Stimulated activated CD4-positive, alpha-beta T cell treated with anti-CD3 and anti-CD28 coated beads, Interleukin-2, amount 100 ng/mL, for 48 hours (primary cell): ENCODE results near the gene C1QTNF3.
"Not testable (repeated sequence)": the region's sequence is repeated elsewhere in the genome, so short reads cannot be mapped to it uniquely, and the experiment has no call there.

Source experiments
- DNase-seq, 2 donors: peaks; one replicate each; pipeline ENCODE4 v3.0.0-alpha.2; 2020

C1QTNF3 gene

DNA sequence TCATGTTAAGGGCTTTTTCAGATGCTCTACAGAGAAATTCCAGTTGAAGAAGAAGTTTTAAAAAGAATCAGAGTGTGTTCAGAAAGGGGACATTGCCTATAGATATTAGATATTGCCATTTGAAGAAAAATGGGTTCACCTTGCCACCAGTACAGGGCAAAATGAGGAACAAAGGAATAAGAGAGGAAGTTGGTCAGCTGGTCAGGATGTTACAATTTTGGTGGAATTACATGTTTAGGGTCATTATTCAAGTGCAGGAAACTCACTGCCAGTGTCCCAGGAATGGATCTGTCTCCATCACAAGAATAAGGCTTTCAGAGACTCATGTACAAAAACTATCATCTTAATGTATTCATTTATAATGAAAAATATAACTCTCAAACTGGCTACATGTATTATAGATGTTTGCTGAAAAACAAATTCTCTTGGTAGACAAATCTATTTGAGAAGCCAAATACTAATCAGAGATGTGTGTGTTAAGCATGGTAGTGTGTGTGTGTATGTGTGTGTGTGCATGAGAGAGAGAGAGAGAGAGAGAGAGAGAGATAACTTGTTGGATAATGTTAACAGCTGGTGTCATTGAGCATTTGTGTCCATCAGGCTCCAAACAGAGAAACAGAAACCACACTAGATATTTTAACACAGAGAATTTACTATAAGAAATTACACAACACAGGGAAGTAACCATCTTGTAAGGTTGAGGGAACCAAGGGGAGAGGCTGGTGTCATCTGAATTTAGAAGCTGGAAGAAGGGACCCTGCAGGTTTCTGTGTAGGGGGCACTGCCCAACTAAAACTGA is 5.0 kb upstream of the C1QTNF3 start:
- no peak for DNase-seq

DNA sequence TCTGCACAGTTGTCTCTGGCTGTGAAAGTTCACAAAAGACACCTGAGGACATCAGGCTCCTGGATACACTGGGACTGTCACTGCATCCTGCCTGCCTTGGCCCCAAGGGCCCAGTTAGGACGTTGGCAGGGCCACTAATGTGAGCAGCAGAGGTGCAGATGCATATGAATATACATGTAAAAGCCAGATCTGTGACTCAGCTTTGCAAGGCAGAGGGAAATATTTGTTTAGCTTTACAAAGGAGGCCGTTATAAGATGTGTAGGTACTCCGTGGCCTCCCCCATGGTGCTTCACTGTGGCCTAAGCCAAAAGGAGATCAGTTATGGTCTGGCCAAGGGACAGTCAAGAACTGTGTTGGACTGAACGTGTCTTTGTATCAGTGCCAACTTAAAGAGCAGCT is 4.1 kb upstream of the C1QTNF3 start:
- no peak for DNase-seq

GRCh38 chr5:34045996-34046395 is 3.0 kb upstream of the C1QTNF3 start:
- no peak for DNase-seq

DNA sequence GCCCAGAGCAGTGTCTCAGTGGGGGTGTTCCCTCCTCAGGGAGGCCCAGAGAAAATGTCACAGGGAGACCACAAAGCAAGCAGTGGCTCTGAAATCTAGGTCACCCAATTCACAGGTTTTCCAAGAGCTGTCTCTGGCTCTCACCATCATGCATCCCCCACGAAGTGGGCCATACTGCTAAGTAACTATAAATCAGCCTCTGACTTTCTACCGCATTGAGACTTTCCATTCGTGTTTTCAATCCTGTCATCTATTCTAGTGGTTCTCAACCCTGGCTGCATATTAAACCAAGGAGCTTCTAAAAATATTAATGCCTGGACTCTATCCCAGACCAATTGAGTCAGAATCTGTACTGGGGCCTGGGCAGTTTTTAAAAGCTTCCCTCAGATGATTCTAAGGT is 2.0 kb upstream of the C1QTNF3 start:
- no peak for DNase-seq

DNA sequence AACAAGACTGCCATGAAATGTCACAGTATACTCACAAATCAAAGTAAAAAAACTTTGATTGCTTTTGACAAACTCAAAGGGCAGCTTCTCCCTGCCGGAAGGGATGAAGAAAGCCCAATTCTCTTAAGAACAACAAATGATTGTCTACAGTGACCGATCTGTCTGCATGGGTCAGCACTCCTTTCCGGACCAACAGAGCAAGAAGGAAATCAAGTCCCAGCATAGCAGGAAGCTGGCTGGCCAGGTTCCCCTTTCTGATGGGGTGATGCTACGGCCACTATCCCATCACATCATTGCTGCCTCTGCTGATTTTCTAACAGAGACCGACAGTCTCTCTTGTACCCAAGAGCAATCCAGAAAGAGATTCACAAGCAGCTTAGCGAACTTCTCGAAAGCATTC is 692 bp downstream of the C1QTNF3 start:
- no peak for DNase-seq

- DNase-seq = no peak
Measured at GRCh38 chr5:34041247-34041972, 1.6 kb downstream of the C1QTNF3 start.

DNA sequence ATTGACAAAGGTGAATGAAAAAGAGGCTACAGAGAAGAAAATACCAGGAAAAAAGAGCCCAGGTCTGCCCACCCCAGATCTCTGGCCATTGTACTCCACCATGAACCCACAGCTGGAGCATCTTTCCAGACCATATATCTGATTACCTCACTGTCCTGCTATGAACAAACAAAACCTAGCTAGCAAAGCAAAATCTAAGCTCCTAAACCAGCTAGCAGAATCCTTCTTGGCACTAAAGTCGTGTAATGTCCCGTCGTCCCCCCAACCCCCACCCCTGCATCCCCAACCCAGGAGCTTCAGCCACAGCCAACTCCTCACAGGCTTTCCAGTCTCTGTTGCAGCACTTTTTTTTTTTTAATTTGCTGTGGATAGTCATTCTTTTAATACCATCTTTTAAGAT is 2.5 kb downstream of the C1QTNF3 start:
- no peak for DNase-seq

GRCh38 chr5:34039398-34040157 is 3.4 kb downstream of the C1QTNF3 start:
- no peak for DNase-seq

GRCh38 chr5:34038838-34039237 is 4.2 kb downstream of the C1QTNF3 start:
- no peak for DNase-seq

GRCh38 chr5:34038390-34038789 is 4.6 kb downstream of the C1QTNF3 start:
- DNase-seq = no peak

GRCh38 chr5:34037726-34038125 is 5.3 kb downstream of the C1QTNF3 start:
- no peak for DNase-seq

- DNase-seq = no peak
Measured at GRCh38 chr5:34035756-34036155, 7.3 kb downstream of the C1QTNF3 start.

DNA sequence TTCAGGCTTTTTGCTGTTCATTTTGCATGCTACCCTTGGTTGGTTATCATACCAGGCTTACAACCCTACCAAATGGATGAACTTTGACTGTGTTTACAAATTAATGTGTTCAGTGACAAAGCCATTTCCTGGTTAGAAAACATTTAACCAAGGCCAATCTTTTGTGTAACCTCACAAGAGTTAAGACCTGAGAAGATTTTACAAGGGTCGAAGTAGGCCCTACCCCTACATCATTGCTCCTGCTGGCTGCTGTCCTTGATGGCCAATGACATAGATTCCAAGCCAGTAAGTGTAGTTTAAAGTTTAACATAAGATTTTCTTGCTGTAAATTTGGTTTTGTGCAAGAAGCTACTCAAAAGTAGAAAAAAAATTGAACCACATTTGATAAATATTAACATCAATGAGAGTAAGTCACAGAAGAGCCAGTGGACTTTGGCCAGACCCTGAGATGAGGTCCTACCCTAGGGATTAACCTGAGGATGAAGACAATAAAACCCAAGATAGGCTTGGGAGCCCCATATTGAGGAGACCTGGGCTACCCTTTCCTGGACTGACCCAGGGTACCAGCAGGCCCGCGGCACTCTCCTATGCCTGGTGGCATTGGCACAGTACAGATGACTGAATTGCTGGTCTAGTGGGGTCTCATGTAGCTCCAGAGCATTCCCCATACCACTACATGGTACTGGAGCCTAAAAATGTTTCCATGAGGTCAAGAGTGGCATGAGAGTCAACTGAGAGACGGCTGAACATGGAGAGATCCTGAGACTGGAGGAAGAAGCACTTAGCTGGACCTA is 8.3 kb downstream of the C1QTNF3 start:
- no peak for DNase-seq

DNA sequence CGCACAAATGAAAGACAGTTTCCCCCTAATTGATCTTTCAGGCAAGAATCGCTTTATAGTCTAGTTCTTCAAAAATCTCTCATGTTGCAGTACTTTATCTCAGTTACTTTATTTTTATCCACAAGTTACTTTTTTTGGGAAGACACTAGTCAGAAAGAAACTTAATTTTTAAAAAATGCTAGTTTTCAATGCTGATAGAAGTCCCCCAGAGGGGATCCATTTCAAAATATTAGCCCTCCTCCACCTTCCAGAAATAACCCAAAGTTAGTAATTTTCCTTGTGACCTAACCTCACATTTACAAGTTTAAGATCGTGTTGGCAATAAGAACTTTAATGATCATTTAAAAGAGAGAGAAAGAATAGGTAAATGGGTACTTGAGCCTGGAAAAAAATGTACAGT is 11.0 kb downstream of the C1QTNF3 start:
- no peak for DNase-seq

DNA sequence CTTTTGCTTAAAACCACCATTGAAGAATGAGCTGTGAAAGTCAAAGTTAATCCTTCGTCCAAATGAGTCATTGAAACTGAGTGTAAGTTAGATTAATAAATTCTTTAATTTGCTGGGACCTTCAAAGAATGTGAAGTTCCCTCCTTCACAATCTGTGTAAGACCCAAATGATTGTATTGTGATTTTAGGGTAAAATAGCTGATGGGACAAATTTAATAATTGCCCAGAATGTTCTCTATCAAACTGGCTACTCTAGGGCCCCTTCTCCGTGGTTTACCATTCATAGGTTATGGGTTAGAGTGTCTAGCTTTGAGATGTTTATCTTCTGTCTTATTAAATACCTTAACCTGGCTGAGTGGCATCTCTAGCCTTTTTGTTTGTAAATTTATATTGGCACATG is 11.9 kb downstream of the C1QTNF3 start:
- no peak for DNase-seq

DNA sequence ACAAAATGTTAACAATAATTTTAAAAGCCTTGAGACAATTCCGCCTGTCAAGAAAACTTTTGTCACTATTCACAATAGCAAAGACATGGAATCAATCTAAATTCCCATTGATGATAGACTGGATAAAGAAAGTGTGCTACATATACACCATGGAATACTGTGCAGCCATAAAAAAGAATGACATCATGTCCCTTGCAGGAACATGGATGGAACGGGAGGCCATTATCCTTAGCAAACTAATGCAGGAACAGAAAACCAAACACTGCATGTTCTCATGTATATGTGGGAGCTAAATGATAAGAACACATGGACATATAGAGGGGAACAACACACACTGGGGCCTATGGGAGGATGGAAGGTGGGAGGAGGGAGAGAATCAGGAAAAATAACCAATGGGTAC is 12.4 kb downstream of the C1QTNF3 start:
- DNase-seq = not testable (repeated sequence)

GRCh38 chr5:34030048-34030447 is 13.0 kb downstream of the C1QTNF3 start:
- DNase-seq = no peak

- no peak for DNase-seq
Measured at GRCh38 chr5:34028349-34028748, 14.7 kb downstream of the C1QTNF3 start.

GRCh38 chr5:34026089-34026761 is 16.8 kb downstream of the C1QTNF3 start:
- DNase-seq = no peak

GRCh38 chr5:34022121-34022705 is 20.8 kb downstream of the C1QTNF3 start:
- DNase-seq = peak in 1 of 2 donors; percentile 32

DNA sequence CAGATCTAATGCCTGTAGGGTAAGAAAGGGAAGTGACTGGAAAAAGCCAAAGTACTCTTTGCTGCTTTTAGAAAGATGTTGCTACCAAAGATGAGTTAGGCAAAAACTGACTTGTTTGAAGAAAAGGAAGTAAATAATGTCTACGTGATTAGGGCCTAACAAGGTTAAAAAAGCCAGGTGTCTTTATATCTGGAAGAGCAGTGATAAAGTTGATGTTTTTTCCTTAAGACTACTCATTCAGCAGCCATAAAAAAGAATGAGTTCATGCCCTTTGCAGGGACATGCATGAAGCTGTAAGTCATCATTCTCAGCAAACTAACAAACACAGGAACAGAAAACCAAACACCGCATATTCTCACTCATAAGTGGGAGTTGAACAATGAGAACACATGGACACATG is 21.7 kb downstream of the C1QTNF3 start:
- no peak for DNase-seq

GRCh38 chr5:34020726-34021125 is 22.3 kb downstream of the C1QTNF3 start:
- DNase-seq = no peak
